HG03045 (cell line): ENCODE data around the gene HERPUD1.

ENCODE experiments used
- ATAC-seq: cut with Tn5 transposase; IDR thresholded peaks from one replicate; pipeline ENCODE4 v1.9.1; 2021; ENCODE audit warnings: mild to moderate bottlenecking, moderate library complexity; ENCODE audit not compliant: unreplicated experiment

The HERPUD1 gene

DNA sequence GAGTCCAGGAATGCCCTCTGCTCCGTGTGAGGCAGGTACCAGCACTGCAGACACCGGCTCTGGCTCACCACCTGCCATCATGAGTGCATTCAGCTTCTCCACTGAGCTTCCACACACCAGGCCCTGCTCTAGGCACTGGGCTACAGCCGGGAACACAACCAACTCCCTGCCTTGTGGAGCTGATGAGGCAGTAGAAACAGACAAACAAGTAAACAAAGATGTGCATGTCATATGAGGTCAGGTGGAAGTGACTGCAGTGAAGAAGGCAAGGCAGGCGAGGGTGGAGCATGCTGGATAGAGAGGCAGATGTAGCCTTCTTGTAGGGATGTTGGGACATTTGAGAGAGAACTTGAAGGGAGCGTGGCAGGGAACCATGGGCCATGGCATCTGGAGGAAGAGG lies 62.4 kb downstream of the HERPUD1 start:
- no peak for ATAC-seq
